Endothelial cell of umbilical vein (primary cell): ENCODE measurements around the gene ACSS1. TPM values are rescaled to one million over a fixed set of nuclear protein-coding genes. Genes with fewer than 3 reads are reported as not detected.

Source experiments
- BruUV-seq: library from RNA; stranded (reverse); fragments of 400-500 nt; replicated peaks from 2 replicates; lab custom pipeline; 2021; lab: Mats Ljungman, UMichigan
- CTCF ChIA-PET: fragments of 300-600, 350-600 bp; sonication (Branson Sonifier 250); formaldehyde crosslinking; loops from one replicate; lab custom pipeline; 2021; ENCODE audit warnings: antibody characterized with exemption, inconsistent platforms; lab: Charles Lee
- POLR2A ChIA-PET: fragments of 300-600, 350-600 bp; sonication (Branson Sonifier 250); formaldehyde crosslinking; loops from one replicate; lab custom pipeline; 2021; ENCODE audit warnings: antibody characterized with exemption, inconsistent platforms; lab: Charles Lee
- DNase-seq: peaks from one replicate; pipeline ENCODE4 v3.0.0-alpha.2; 2011; ENCODE audit warnings: low read depth, low spot score
- FAIRE-seq: peaks from 2 replicates; lab custom pipeline; 2011; peaks lifted over from hg19 to GRCh38; lab: Jason Lieb, UNC
- H2AFZ ChIP-seq: 2 replicates; pipeline ENCODE4 v1.6.0; 2012; ENCODE audit warnings: low read depth, low read length, control low read depth, inconsistent platforms
- H3K27ac ChIP-seq: 2 replicates; pipeline ENCODE4 v1.5.1; 2011; ENCODE audit warnings: low read depth, mild to moderate bottlenecking, control low read depth, low read length, moderate library complexity; ENCODE audit not compliant: insufficient read depth
- H3K27me3 ChIP-seq, 2 experiments: 2 replicates each; pipeline versions ENCODE4 v1.6.0 to v1.6.1; 2011; ENCODE audit warnings: low read length in 2 of 2, mixed read lengths in 1 of 2; ENCODE audit not compliant: control insufficient read depth in 2 of 2, insufficient read depth in 2 of 2
- H3K36me3 ChIP-seq, 2 experiments: 2 replicates in 1 of 2; 3 replicates in 1 of 2; pipeline ENCODE4 v1.5.1; 2011; ENCODE audit warnings: low read length in 2 of 2, mild to moderate bottlenecking in 1 of 2, moderate library complexity in 1 of 2; ENCODE audit not compliant: control insufficient read depth in 2 of 2, insufficient read depth in 2 of 2; ENCODE audit errors: extremely low read depth in 1 of 2
- H3K4me1 ChIP-seq: 3 replicates; pipeline ENCODE4 v1.5.1; 2011; ENCODE audit warnings: mild to moderate bottlenecking, low read length; ENCODE audit not compliant: control insufficient read depth, insufficient read depth; ENCODE audit errors: extremely low read depth
- H3K4me2 ChIP-seq: 2 replicates; pipeline ENCODE4 v1.6.1; 2011; ENCODE audit warnings: low read length, control low read depth, mixed read lengths; ENCODE audit not compliant: insufficient read depth
- H3K4me3 ChIP-seq, 3 experiments: fragments of 200-600 bp in 1 of 3; sonication (generic), shearing (Covaris generic) in 1 of 3; replicated peaks in 1 of 3; 2 replicates each; pipeline ENCODE4 v1.5.1; 2011 to 2016; ENCODE audit warnings: control low read depth in 3 of 3, low read length in 3 of 3, mild to moderate bottlenecking in 2 of 3, inconsistent platforms in 1 of 3, low read depth in 1 of 3, moderate library complexity in 1 of 3; ENCODE audit not compliant: insufficient read depth in 1 of 3
- H3K79me2 ChIP-seq: 2 replicates; pipeline ENCODE4 v1.6.0; 2012; ENCODE audit warnings: low read length, inconsistent platforms; ENCODE audit not compliant: control insufficient read depth, insufficient read depth
- H3K9ac ChIP-seq: replicated peaks from 2 replicates; pipeline ENCODE3; 2011; ENCODE audit warnings: low read length, control low read depth; ENCODE audit not compliant: insufficient read depth; ENCODE audit errors: extremely low read depth
- H3K9me1 ChIP-seq: replicated peaks from 3 replicates; pipeline ENCODE4 v1.6.0; 2011; ENCODE audit warnings: mild to moderate bottlenecking, low read length; ENCODE audit not compliant: control insufficient read depth, insufficient read depth; ENCODE audit errors: extremely low read depth
- H3K9me3 ChIP-seq: replicated peaks from 2 replicates; pipeline ENCODE4 v1.5.1; 2012; ENCODE audit warnings: low read length, inconsistent platforms; ENCODE audit not compliant: control insufficient read depth, insufficient read depth
- H4K20me1 ChIP-seq: replicated peaks from 2 replicates; pipeline ENCODE3; 2011; ENCODE audit warnings: mild to moderate bottlenecking, low read length; ENCODE audit not compliant: control insufficient read depth, insufficient read depth; ENCODE audit errors: extremely low read depth
- EZH2 ChIP-seq: IDR thresholded peaks from 2 replicates; pipeline ENCODE4 v1.6.1; 2012; ENCODE audit warnings: borderline replicate concordance, low read depth, mild to moderate bottlenecking, moderate library complexity, low read length, inconsistent platforms; ENCODE audit not compliant: severe bottlenecking
- FOS ChIP-seq: IDR thresholded peaks from 2 replicates; pipeline ENCODE4 v1.6.1; 2011; ENCODE audit warnings: mild to moderate bottlenecking, low read length, moderate library complexity, borderline replicate concordance; ENCODE audit not compliant: insufficient read depth
- GATA2 ChIP-seq: IDR thresholded peaks from 2 replicates; pipeline ENCODE4 v1.7.0; 2011; ENCODE audit warnings: low read depth, mild to moderate bottlenecking, moderate library complexity, mixed read lengths, low read length; ENCODE audit not compliant: insufficient read length, insufficient read depth
- JUN ChIP-seq: IDR thresholded peaks from 2 replicates; pipeline ENCODE4 v1.6.1; 2011; ENCODE audit warnings: borderline replicate concordance, low read depth; ENCODE audit not compliant: insufficient read length, insufficient read depth
- MYC ChIP-seq: IDR thresholded peaks from one replicate; pipeline ENCODE4 v1.6.1; 2011; ENCODE audit warnings: mild to moderate bottlenecking, low read depth, low read length
- POLR2A ChIP-seq: IDR thresholded peaks from 2 replicates; pipeline ENCODE4 v1.6.1; 2012; ENCODE audit warnings: low read depth, mild to moderate bottlenecking, control low read depth, low read length
- POLR2AphosphoS5 ChIP-seq: IDR thresholded peaks from 2 replicates; pipeline ENCODE4 v1.6.1; 2012; ENCODE audit warnings: low read depth, mild to moderate bottlenecking, control low read depth, low read length, moderate library complexity; ENCODE audit not compliant: insufficient read depth
- dilution Hi-C: fragments of 300-500 bp; cut with MboI; formaldehyde crosslinking; loops from one replicate; pipeline ENCODE4 v1.15.0; 2019; ENCODE audit warnings: low sequenced_read_pairs; ENCODE audit not compliant: extremely low pct_ligation_motif_present
- intact Hi-C: fragments of 100-400 bp; cut with micrococcal nuclease; formaldehyde crosslinking; loops from one replicate; pipeline ENCODE4 v1.10.0; 2022
- polyA plus RNA-seq, 4 experiments: library from polyadenylated mRNA; depleted of rRNA in 3 of 4; stranded (reverse) in 3 of 4; unstranded in 1 of 4; fragments of >200 nt; gene quantifications; 2 replicates each; pipeline versions ENCODE4 v1.2.1 to v1.2.3, GENCODE V29; 2011 to 2012; ENCODE audit warnings: missing spikeins in 1 of 4
- total RNA-seq: library from RNA; stranded (reverse); gene quantifications from 2 replicates; pipeline ENCODE4 v1.2.3, GENCODE V29; 2021
- TF ChIP-seq, protein P1 (sequence below): IDR thresholded peaks from 2 replicates; pipeline ENCODE4 v1.6.1; 2011; ENCODE audit not compliant: insufficient read depth, insufficient read length
- TF ChIP-seq, protein P2 (sequence below), 2 donors: IDR thresholded peaks; 1 replicate in 1 of 2; 2 replicates in 1 of 2; pipeline ENCODE4 v1.5.1; 2011; ENCODE audit warnings: low read length in 2 of 2, mild to moderate bottlenecking in 2 of 2, moderate library complexity in 2 of 2, control low read depth in 1 of 2, inconsistent platforms in 1 of 2, low read depth in 1 of 2; ENCODE audit not compliant: insufficient read depth in 1 of 2; ENCODE audit errors: extremely low read depth in 1 of 2

Gene ACSS1
- total and polyA plus RNA-seq, 2 donors (not counting 3 experiments of a cell fraction or from before 2014, with no cell fraction given): 6.2 to 17.9 TPM

DNA sequence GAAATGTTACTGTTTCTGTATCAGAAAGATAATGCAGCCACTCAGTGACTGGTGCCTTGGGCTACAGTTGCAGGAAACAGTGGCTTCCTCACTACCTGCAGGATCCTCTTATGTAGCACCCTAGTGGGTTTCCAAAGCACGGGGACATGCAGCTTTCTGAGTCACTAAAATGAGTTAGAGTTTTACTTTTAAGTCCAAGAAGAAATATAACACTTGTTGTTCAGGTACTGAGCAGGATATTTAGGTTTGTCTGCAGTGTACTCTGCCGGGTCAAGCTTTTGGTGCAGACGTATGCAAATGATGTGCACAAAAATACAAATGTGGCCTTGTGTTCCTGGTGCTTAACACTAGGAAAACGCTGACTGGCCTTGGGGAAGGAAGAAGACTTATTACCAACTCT, 22.0 kb downstream of the ACSS1 start:
- DNase-seq: no peak
- intact Hi-C loops (loop anchor here (1.0 to 2.0 kb wide), 2 partner anchors 21 to 41 kb away; no protein-coding TSS in a partner anchor), dilution Hi-C loops (no loop called here)
- ChIA-PET POLR2A (no interaction called here), CTCF (interaction anchor here (0.9 kb wide), 1 partner anchor 21 kb away, joined by 4 read pairs; no protein-coding TSS in a partner anchor)
- peak; percentile 43 for FAIRE-seq
- Histone ChIP-seq H3K4me1 (peaks cover 12% of the 10 kb centered on the region), H4K20me1 (no peaks in the 10 kb centered on the region), H3K4me3 (no peak overlapping the region), H2AFZ (no peak overlapping the region), H3K36me3 (no peaks in the 10 kb centered on the region), H3K4me2 (peak overlapping the region; percentile 13), H3K79me2 (no peaks in the 10 kb centered on the region), H3K27me3 (no peaks in the 10 kb centered on the region), H3K9ac (no peak overlapping the region), H3K27ac (no peak overlapping the region), H3K9me3 (no peaks in the 10 kb centered on the region), H3K9me1 (no peaks in the 10 kb centered on the region)
- TF ChIP-seq GATA2 (no peak), POLR2AphosphoS5 (no peak), EZH2 (no peak), MYC (no peak), POLR2A (no peak), JUN (no peak), FOS (no peak)
- TF ChIP-seq, protein P1, sequence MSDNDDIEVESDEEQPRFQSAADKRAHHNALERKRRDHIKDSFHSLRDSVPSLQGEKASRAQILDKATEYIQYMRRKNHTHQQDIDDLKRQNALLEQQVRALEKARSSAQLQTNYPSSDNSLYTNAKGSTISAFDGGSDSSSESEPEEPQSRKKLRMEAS: no peak
- TF ChIP-seq, protein P2, sequence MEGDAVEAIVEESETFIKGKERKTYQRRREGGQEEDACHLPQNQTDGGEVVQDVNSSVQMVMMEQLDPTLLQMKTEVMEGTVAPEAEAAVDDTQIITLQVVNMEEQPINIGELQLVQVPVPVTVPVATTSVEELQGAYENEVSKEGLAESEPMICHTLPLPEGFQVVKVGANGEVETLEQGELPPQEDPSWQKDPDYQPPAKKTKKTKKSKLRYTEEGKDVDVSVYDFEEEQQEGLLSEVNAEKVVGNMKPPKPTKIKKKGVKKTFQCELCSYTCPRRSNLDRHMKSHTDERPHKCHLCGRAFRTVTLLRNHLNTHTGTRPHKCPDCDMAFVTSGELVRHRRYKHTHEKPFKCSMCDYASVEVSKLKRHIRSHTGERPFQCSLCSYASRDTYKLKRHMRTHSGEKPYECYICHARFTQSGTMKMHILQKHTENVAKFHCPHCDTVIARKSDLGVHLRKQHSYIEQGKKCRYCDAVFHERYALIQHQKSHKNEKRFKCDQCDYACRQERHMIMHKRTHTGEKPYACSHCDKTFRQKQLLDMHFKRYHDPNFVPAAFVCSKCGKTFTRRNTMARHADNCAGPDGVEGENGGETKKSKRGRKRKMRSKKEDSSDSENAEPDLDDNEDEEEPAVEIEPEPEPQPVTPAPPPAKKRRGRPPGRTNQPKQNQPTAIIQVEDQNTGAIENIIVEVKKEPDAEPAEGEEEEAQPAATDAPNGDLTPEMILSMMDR (IDR thresholded peaks at IDR 0.05; ENCODE audit: extremely low read depth in 1 of 2, insufficient read depth in 1 of 2, low read depth in 1 of 2, low read length in 2 of 2): no peak
- BruUV-seq: no TSS peak
